Measurements from ENCODE around the gene EYS.

The EYS gene

GRCh38 chr6:64197246-64197645 lies 1509.8 kb downstream of the EYS start:
- no peak for DNase-seq

GRCh38 chr6:64186592-64186991 lies 1520.4 kb downstream of the EYS start:
- DNase-seq, result no peak

GRCh38 chr6:64185621-64186020 lies 1521.4 kb downstream of the EYS start:
- DNase-seq, result no peak

- no peak for DNase-seq
Measured at GRCh38 chr6:64175296-64175695, 1531.7 kb downstream of the EYS start.

GRCh38 chr6:64170316-64170715 lies 1536.7 kb downstream of the EYS start:
- DNase-seq, result no peak

- DNase-seq, result no peak
Measured at GRCh38 chr6:64160486-64160885, 1546.5 kb downstream of the EYS start.

GRCh38 chr6:64155063-64155462 lies 1552.0 kb downstream of the EYS start:
- no peak for DNase-seq

- no peak for DNase-seq
Measured at GRCh38 chr6:64146876-64147275, 1560.2 kb downstream of the EYS start.

- DNase-seq, result no peak
Measured at GRCh38 chr6:64146094-64146493, 1560.9 kb downstream of the EYS start.

- DNase-seq, result no peak
Measured at GRCh38 chr6:64145658-64146057, 1561.4 kb downstream of the EYS start.

- no peak for DNase-seq
Measured at GRCh38 chr6:64143101-64143500, 1563.9 kb downstream of the EYS start.

GRCh38 chr6:64141680-64142079 lies 1565.3 kb downstream of the EYS start:
- no peak for DNase-seq

- DNase-seq, result no peak
Measured at GRCh38 chr6:64128301-64129024, 1578.6 kb downstream of the EYS start.

GRCh38 chr6:64123761-64124633 lies 1583.0 kb downstream of the EYS start:
- DNase-seq, result no peak

GRCh38 chr6:64122712-64123375 lies 1584.2 kb downstream of the EYS start:
- no peak for DNase-seq

- no peak for DNase-seq
Measured at GRCh38 chr6:64121011-64121565, 1585.9 kb downstream of the EYS start.

GRCh38 chr6:64113704-64114103 lies 1593.3 kb downstream of the EYS start:
- no peak for DNase-seq

GRCh38 chr6:64104051-64104450 lies 1603.0 kb downstream of the EYS start:
- no peak for DNase-seq

GRCh38 chr6:64103480-64103879 lies 1603.5 kb downstream of the EYS start:
- DNase-seq, result no peak

- DNase-seq, result no peak
Measured at GRCh38 chr6:64100702-64101303, 1606.2 kb downstream of the EYS start.

- DNase-seq, result no peak
Measured at GRCh38 chr6:64090352-64090751, 1616.7 kb downstream of the EYS start.

GRCh38 chr6:64085126-64085525 lies 1621.9 kb downstream of the EYS start:
- no peak for DNase-seq

GRCh38 chr6:64084185-64084663 lies 1622.8 kb downstream of the EYS start:
- no peak for DNase-seq
